Adrenal gland (tissue), 5 donors: ENCODE measurements around the gene DPP6.
"Not testable (repeated sequence)": the region's sequence is repeated elsewhere in the genome, so short reads cannot be mapped to it uniquely, and the experiment has no call there.

Source experiments
- CTCF ChIP-seq, 6 experiments: fragments of 450-650 bp in 4 of 6; fragments of 200-600 bp in 2 of 6; sonication (generic) in 1 of 6; IDR thresholded peaks; 1 replicate in 5 of 6; 2 replicates in 1 of 6; pipeline versions ENCODE4 v1.5.1 to v1.8.0; 2016 to 2021; ENCODE audit warnings: antibody characterized with exemption in 6 of 6, mild to moderate bottlenecking in 2 of 6, moderate library complexity in 1 of 6
- POLR2A ChIP-seq, 2 donors: fragments of 450-650 bp; IDR thresholded peaks; one replicate each; pipeline ENCODE4 v1.6.1; 2017; ENCODE audit warnings: antibody characterized with exemption in 2 of 2, mild to moderate bottlenecking in 2 of 2, moderate library complexity in 1 of 2
- donor health status: DM: no; HTN: no; CAD: no.

GRCh38 chr7:154072395-154073181 lies 20.4 kb downstream of the DPP6 start:
- TF ChIP-seq CTCF, POLR2A (IDR thresholded peaks at IDR 0.05): not testable (repeated sequence)
